ENCODE results near the gene ASZ1.
"Not testable (repeated sequence)": the region's sequence is repeated elsewhere in the genome, so short reads cannot be mapped to it uniquely, and the experiment has no call there.

ASZ1 gene

GRCh38 chr7:117445206-117445605 is 17.9 kb upstream of the ASZ1 start:
- Histone ChIP-seq H3K9me2 (replicated peaks; ENCODE audit: control insufficient read depth, low read length) (no peaks in the 10 kb centered on the region), H3K9me3 (ENCODE audit: control insufficient read depth, insufficient read depth, low read length) (no peaks in the 10 kb centered on the region), H3F3A (ENCODE audit: control insufficient read depth, insufficient read depth) (no peaks in the 10 kb centered on the region), H3K27ac (ENCODE audit: low read depth, low read length) (no peak overlapping the region), H3K4me2 (ENCODE audit: low read length) (no peak overlapping the region), H3K79me2 (ENCODE audit: control insufficient read depth, low read length) (no peaks in the 10 kb centered on the region), H3K36me3 (ENCODE audit: control insufficient read depth, low read length) (no peaks in the 10 kb centered on the region), H3K27me3 (ENCODE audit: control insufficient read depth, low read length) (no peaks in the 10 kb centered on the region), H3K4me3 (ENCODE audit: low read length) (no peak overlapping the region), H3K4me1 (ENCODE audit: control insufficient read depth, low read length) (no peaks in the 10 kb centered on the region), H4K20me1 (ENCODE audit: control insufficient read depth, insufficient read depth, low read depth, low read length) (no peaks in the 10 kb centered on the region)
- TF ChIP-seq EZH2phosphoT487 (IDR thresholded peaks at IDR 0.05; ENCODE audit: borderline replicate concordance, low read length) (no peak), CTCF (IDR thresholded peaks at IDR 0.05; ENCODE audit: low read depth, low read length, poor library complexity, severe bottlenecking) (no peak)

- no peaks in the 10 kb centered on the region for H3K79me2 ChIP-seq (ENCODE audit: control insufficient read depth, low read length)
- no peaks in the 10 kb centered on the region for H3F3A ChIP-seq (ENCODE audit: control insufficient read depth, insufficient read depth)
- H3K36me3 ChIP-seq (ENCODE audit: control insufficient read depth, low read length): no peaks in the 10 kb centered on the region
- H3K27ac ChIP-seq (ENCODE audit: low read depth, low read length): no peak overlapping the region
- H3K4me3 ChIP-seq (ENCODE audit: low read length): no peak overlapping the region
- H4K20me1 ChIP-seq (ENCODE audit: control insufficient read depth, insufficient read depth, low read depth, low read length): no peaks in the 10 kb centered on the region
- no peak overlapping the region for H3K4me2 ChIP-seq (ENCODE audit: low read length)
- TF ChIP-seq EZH2phosphoT487 (IDR thresholded peaks at IDR 0.05; ENCODE audit: borderline replicate concordance, low read length): no peak
- no peaks in the 10 kb centered on the region for H3K9me3 ChIP-seq (ENCODE audit: control insufficient read depth, insufficient read depth, low read length)
- H3K4me1 ChIP-seq (ENCODE audit: control insufficient read depth, low read length): no peaks in the 10 kb centered on the region
- no peaks in the 10 kb centered on the region for H3K9me2 ChIP-seq (replicated peaks; ENCODE audit: control insufficient read depth, low read length)
- no peaks in the 10 kb centered on the region for H3K27me3 ChIP-seq (ENCODE audit: control insufficient read depth, low read length)
These were observed 17.4 kb upstream of the ASZ1 start for GRCh38 chr7:117444646-117445045.

- H3K9me3 ChIP-seq (ENCODE audit: control insufficient read depth, insufficient read depth, low read length): no peaks in the 10 kb centered on the region
- TF ChIP-seq EZH2phosphoT487 (IDR thresholded peaks at IDR 0.05; ENCODE audit: borderline replicate concordance, low read length): no peak
- no peaks in the 10 kb centered on the region for H3K9me2 ChIP-seq (replicated peaks; ENCODE audit: control insufficient read depth, low read length)
- H3K27me3 ChIP-seq (ENCODE audit: control insufficient read depth, low read length): no peaks in the 10 kb centered on the region
- H3K36me3 ChIP-seq (ENCODE audit: control insufficient read depth, low read length): no peaks in the 10 kb centered on the region
- H3K79me2 ChIP-seq (ENCODE audit: control insufficient read depth, low read length): no peaks in the 10 kb centered on the region
- H3K4me2 ChIP-seq (ENCODE audit: low read length): no peak overlapping the region
- no peaks in the 10 kb centered on the region for H3F3A ChIP-seq (ENCODE audit: control insufficient read depth, insufficient read depth)
- H3K4me1 ChIP-seq (ENCODE audit: control insufficient read depth, low read length): no peaks in the 10 kb centered on the region
- H3K27ac ChIP-seq (ENCODE audit: low read depth, low read length): no peak overlapping the region
- no peaks in the 10 kb centered on the region for H4K20me1 ChIP-seq (ENCODE audit: control insufficient read depth, insufficient read depth, low read depth, low read length)
- no peak overlapping the region for H3K4me3 ChIP-seq (ENCODE audit: low read length)
These were observed 8.3 kb upstream of the ASZ1 start for GRCh38 chr7:117435475-117436043.

GRCh38 chr7:117424090-117424829 is 3.0 kb downstream of the ASZ1 start:
- Histone ChIP-seq H3F3A (ENCODE audit: control insufficient read depth, insufficient read depth) (no peaks in the 10 kb centered on the region), H3K4me1 (ENCODE audit: control insufficient read depth, low read length) (no peaks in the 10 kb centered on the region), H3K4me2 (ENCODE audit: low read length) (no peak overlapping the region), H3K27me3 (ENCODE audit: control insufficient read depth, low read length) (0 out of 2 replicates have a peak, but pooled peaks cover 2% of the 10 kb centered on the region), H3K79me2 (ENCODE audit: control insufficient read depth, low read length) (no peaks in the 10 kb centered on the region), H3K4me3 (ENCODE audit: low read length) (no peak overlapping the region), H3K36me3 (ENCODE audit: control insufficient read depth, low read length) (no peaks in the 10 kb centered on the region), H3K27ac (ENCODE audit: low read depth, low read length) (no peak overlapping the region), H3K9me3 (ENCODE audit: control insufficient read depth, insufficient read depth, low read length) (no peaks in the 10 kb centered on the region), H4K20me1 (ENCODE audit: control insufficient read depth, insufficient read depth, low read depth, low read length) (no peaks in the 10 kb centered on the region), H3K9me2 (replicated peaks; ENCODE audit: control insufficient read depth, low read length) (no peaks in the 10 kb centered on the region)
- TF ChIP-seq EZH2phosphoT487 (IDR thresholded peaks at IDR 0.05; ENCODE audit: borderline replicate concordance, low read length): no peak
- TF ChIP-seq CTCF (IDR thresholded peaks at IDR 0.05; ENCODE audit: low read depth, low read length, poor library complexity, severe bottlenecking): no peak

GRCh38 chr7:117414591-117414990 is 12.7 kb downstream of the ASZ1 start:
- not testable (repeated sequence) for H3K4me2 ChIP-seq (ENCODE audit: low read length); H3K27me3 ChIP-seq (ENCODE audit: control insufficient read depth, low read length); H3K36me3 ChIP-seq (ENCODE audit: control insufficient read depth, low read length); H3K9me3 ChIP-seq (ENCODE audit: control insufficient read depth, insufficient read depth, low read length); H3F3A ChIP-seq (ENCODE audit: control insufficient read depth, insufficient read depth); H3K4me1 ChIP-seq (ENCODE audit: control insufficient read depth, low read length); H3K9me2 ChIP-seq (replicated peaks; ENCODE audit: control insufficient read depth, low read length); H3K27ac ChIP-seq (ENCODE audit: low read depth, low read length); H4K20me1 ChIP-seq (ENCODE audit: control insufficient read depth, insufficient read depth, low read depth, low read length); H3K79me2 ChIP-seq (ENCODE audit: control insufficient read depth, low read length); H3K4me3 ChIP-seq (ENCODE audit: low read length)
